ENCODE results near the gene HHATL.

Gene HHATL

DNA sequence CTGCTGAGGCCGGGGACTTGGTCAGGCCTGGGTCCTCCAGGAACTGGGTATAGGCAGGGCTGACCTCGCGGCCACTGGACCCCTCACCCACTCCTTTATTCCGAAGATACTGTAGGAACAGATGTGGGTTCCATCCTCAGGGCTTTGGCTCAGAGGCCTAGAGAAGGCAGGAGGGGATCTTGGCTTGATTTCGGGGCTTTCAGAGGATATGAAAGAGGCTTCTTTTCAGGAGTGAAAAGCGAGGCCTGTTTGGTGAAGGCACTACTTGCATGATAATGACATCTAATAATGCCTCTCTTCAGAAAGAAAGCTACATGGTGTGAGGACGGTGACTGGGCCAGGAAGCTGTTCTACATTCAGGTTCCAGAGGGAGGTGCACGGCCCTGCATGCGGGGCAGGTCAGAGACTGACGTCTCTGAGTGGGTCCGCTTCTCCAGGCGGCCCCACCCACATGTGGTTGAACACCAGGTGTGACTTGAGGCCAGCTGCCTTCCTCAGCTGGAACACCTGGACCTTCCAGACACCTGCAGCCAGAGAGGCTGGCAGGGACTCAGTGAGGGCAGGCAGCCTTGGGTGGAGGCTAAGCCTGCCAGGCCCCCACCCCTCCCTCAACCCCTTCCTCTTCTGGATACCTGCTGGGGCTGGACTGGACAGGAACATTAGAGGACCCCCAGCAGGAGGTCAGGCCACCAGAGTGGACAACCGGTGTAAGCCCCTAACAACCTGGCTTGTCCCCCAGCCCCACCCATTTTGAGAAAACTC, 31.1 kb upstream of the HHATL start:
- H3K9ac ChIP-seq (ENCODE audit: low read depth, low read length) = no peak overlapping the region
- peak overlapping the region; percentile 82; the same call in 1 of the 2 replicates for H3K27ac ChIP-seq (ENCODE audit: low read depth, low read length)

DNA sequence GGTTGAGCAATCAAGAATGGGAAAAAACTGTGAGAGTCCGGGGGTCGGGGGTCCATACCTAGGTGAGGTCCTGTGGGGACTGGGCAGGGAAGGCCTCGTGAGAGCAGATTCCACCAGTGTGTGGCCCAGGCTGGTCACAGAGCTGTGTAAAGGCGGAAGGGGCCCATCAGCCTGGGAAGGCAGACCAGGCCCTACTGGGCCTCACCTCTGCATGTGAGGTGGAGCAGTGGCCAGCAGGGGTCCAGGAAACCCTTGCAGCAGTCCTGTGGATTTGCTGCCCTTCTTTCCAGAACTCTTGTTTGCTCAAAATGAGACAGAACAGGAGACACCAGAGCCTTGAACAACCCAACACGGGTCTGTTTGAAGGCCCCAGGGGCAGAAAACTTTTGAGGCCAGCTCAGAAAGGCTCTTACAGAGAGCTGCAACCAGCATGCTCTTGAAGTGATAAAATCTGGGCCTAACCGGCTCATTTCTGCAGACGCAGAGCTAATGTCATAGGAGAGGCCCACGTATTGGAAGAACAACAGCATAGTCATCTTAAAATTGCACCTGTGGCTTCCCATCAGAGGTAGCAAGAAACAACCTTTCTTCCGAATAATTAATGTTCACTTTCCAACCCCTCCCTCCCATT, 30.3 kb upstream of the HHATL start:
- Histone ChIP-seq H3K4me3 (ENCODE audit: low read length) (no peak overlapping the region), H3K27me3 (ENCODE audit: insufficient read depth, low read length) (0 out of 2 replicates have a peak, but pooled peaks cover 2% of the 10 kb centered on the region), H3K9ac (ENCODE audit: low read depth, low read length) (no peak overlapping the region), H3K27ac (ENCODE audit: low read depth, low read length) (peak overlapping the region; percentile 82; the same call in 1 of the 2 replicates), H3K36me3 (ENCODE audit: insufficient read depth, low read length) (no peaks in the 10 kb centered on the region), H3K4me1 (ENCODE audit: insufficient read depth, low read length) (peaks cover 25% of the 10 kb centered on the region), H3K9me3 (ENCODE audit: insufficient read depth, low read depth, low read length) (no peaks in the 10 kb centered on the region)
- 67% methylated on average over 9 of the region's 9 CpGs for WGBS

More for the DNA sequence above, 31.1 kb upstream of the HHATL start:
- H3K4me1 ChIP-seq (ENCODE audit: insufficient read depth, low read length) = peaks cover 25% of the 10 kb centered on the region
- H3K27me3 ChIP-seq (ENCODE audit: insufficient read depth, low read length) = 0 out of 2 replicates have a peak, but pooled peaks cover 2% of the 10 kb centered on the region
- no peak overlapping the region for H3K4me3 ChIP-seq (ENCODE audit: low read length)
- no peaks in the 10 kb centered on the region for H3K36me3 ChIP-seq (ENCODE audit: insufficient read depth, low read length)
- H3K9me3 ChIP-seq (ENCODE audit: insufficient read depth, low read depth, low read length) = no peaks in the 10 kb centered on the region
- WGBS = 40% methylated on average over 13 of the region's 13 CpGs

DNA sequence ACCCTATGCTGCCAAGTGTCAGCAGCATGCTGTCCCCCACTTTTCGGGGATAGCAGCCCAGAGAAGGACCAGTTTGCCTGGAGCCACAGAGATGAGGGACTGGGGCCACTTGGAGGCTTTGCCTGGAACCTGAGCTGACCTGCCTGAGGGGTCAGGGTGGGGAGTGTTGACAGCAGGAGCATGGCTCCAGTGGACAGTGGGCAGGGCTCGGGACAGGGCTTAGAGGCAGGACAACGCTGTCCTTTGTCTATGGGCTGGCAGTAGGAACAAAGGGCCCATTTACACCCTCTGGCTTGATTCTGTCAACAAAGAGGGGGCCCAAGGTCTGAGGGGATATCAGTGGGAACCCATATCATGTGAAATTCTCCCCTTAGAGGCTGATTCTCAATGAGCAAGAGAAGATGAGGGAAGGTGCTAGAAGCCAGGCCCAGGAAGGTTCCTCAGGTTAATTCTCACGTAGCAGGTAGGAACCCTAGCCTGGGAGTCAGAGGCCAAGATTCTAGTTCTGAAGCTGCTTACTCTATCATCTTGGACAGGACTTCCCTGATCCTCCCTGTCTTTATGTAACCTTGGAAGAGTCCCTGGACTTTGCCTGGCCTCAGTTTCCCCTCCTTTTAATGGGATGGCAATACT, 29.7 kb upstream of the HHATL start:
- no peaks in the 10 kb centered on the region for H3K9me3 ChIP-seq (ENCODE audit: insufficient read depth, low read depth, low read length)
- no peak overlapping the region for H3K9ac ChIP-seq (ENCODE audit: low read depth, low read length)
- no peak overlapping the region for H3K27ac ChIP-seq (ENCODE audit: low read depth, low read length)
- H3K27me3 ChIP-seq (ENCODE audit: insufficient read depth, low read length) = 0 out of 2 replicates have a peak, but pooled peaks cover 2% of the 10 kb centered on the region
- WGBS = 66% methylated on average over 4 of the region's 4 CpGs
- peaks cover 25% of the 10 kb centered on the region for H3K4me1 ChIP-seq (ENCODE audit: insufficient read depth, low read length)
- H3K4me3 ChIP-seq (ENCODE audit: low read length) = no peak overlapping the region
- H3K36me3 ChIP-seq (ENCODE audit: insufficient read depth, low read length) = no peaks in the 10 kb centered on the region

DNA sequence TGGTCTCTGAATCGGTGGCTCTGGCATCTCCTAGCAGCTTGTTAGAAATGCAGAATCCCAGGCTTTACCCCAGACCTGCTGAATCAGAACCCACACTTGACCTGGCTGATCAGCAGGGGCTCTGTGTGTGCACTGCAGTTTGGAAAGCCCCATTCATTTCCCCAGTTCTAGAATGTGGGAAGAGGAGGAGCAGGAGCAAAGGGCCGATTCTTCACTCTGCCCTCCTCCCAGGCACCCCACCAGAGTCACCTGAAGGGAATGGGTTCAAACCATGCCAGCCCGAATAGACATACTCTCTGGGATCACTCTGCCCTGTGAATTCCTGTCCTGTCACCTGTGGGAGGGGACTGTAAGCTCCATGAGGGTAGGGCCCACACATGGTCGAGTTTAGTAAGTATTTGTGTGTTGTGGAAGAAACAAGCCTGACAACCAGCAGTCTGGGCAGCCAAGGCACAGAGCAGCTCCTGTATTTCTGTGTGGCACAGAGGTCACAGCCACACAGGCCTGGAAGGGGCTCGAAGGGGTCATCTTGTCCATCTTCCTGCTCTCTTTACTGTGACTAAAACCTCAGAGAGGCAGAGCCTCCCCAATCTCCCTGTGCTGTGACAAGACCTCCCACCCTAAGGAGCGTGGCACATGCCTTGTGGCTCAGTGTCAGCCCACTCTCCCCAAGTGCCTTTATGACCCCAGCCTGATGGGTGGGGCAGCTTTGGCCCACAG, 29.0 kb upstream of the HHATL start:
- Histone ChIP-seq H3K9me3 (ENCODE audit: insufficient read depth, low read depth, low read length) (no peaks in the 10 kb centered on the region), H3K4me1 (ENCODE audit: insufficient read depth, low read length) (peaks cover 25% of the 10 kb centered on the region), H3K36me3 (ENCODE audit: insufficient read depth, low read length) (no peaks in the 10 kb centered on the region), H3K27ac (ENCODE audit: low read depth, low read length) (no peak overlapping the region), H3K27me3 (ENCODE audit: insufficient read depth, low read length) (0 out of 2 replicates have a peak, but pooled peaks cover 2% of the 10 kb centered on the region), H3K4me3 (ENCODE audit: low read length) (no peak overlapping the region), H3K9ac (ENCODE audit: low read depth, low read length) (no peak overlapping the region)
- 89% methylated on average over 6 of the region's 6 CpGs for WGBS

DNA sequence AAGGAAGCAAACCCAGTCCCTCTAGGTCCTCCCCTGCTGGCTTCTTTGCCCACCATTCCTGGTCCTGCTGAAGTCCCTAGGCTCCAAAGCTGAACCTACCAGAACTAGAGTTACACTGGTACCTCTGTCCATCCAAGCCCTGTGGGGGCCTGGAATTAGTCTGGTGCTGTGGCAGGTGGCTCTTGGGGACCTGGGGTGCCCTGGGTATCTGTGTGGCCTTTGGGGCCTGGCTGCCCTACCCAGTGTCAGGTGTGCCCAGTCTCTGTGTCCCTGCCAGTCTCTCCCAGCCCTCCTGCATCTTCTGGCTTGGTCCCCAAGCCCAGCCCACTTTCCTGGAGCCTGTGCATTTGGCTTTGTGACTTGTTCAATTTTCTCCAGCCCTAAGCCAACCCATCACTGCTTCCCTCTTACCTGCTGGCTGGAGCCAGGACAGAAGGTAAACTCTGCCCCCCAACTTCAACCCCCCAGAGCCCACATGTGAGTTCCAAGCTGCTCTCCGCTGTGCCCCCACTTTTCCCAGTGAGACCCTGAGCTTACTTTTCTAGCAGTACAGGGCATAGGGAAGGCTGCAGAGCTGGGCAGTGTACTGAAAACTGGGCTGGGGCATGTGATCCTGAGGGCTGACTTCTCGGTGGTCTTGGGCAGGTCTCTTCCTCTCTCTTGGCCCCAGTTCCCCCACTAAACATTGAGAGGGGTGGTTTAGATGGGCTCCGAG, 28.3 kb upstream of the HHATL start:
- H3K27me3 ChIP-seq (ENCODE audit: insufficient read depth, low read length) = 0 out of 2 replicates have a peak, but pooled peaks cover 2% of the 10 kb centered on the region
- H3K4me1 ChIP-seq (ENCODE audit: insufficient read depth, low read length) = peaks cover 21% of the 10 kb centered on the region
- H3K36me3 ChIP-seq (ENCODE audit: insufficient read depth, low read length) = no peaks in the 10 kb centered on the region
- 87% methylated on average over 3 of the region's 3 CpGs for WGBS
- no peaks in the 10 kb centered on the region for H3K9me3 ChIP-seq (ENCODE audit: insufficient read depth, low read depth, low read length)
- no peak overlapping the region for H3K4me3 ChIP-seq (ENCODE audit: low read length)
- H3K9ac ChIP-seq (ENCODE audit: low read depth, low read length) = no peak overlapping the region
- H3K27ac ChIP-seq (ENCODE audit: low read depth, low read length) = no peak overlapping the region

DNA sequence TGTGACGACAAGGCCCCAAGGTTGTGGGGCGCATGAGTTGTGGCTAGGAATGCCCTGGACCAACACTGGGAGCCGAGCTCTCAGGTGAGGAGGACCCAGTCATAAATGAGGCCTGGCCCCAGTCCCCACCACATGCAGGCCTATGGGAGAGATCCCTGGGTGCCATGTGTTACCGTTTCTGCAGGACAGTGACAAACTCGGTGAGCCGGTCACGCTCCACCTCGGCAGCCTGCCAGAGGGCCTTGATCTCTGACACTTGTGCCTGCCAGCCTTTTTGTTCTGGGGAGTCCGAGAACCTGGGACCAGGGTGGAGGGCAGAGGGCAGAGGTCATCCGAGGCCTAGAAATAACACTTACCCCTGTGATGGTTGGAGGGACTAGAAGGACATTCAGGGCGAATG, 27.7 kb upstream of the HHATL start:
- WGBS = 85% methylated on average over 11 of the region's 11 CpGs
- H3K27me3 ChIP-seq (ENCODE audit: insufficient read depth, low read length) = 0 out of 2 replicates have a peak, but pooled peaks cover under 1% of the 10 kb centered on the region
- no peaks in the 10 kb centered on the region for H3K9me3 ChIP-seq (ENCODE audit: insufficient read depth, low read depth, low read length)
- H3K27ac ChIP-seq (ENCODE audit: low read depth, low read length) = no peak overlapping the region
- H3K4me1 ChIP-seq (ENCODE audit: insufficient read depth, low read length) = peaks cover 17% of the 10 kb centered on the region
- H3K9ac ChIP-seq (ENCODE audit: low read depth, low read length) = no peak overlapping the region
- H3K36me3 ChIP-seq (ENCODE audit: insufficient read depth, low read length) = no peaks in the 10 kb centered on the region
- H3K4me3 ChIP-seq (ENCODE audit: low read length) = no peak overlapping the region

DNA sequence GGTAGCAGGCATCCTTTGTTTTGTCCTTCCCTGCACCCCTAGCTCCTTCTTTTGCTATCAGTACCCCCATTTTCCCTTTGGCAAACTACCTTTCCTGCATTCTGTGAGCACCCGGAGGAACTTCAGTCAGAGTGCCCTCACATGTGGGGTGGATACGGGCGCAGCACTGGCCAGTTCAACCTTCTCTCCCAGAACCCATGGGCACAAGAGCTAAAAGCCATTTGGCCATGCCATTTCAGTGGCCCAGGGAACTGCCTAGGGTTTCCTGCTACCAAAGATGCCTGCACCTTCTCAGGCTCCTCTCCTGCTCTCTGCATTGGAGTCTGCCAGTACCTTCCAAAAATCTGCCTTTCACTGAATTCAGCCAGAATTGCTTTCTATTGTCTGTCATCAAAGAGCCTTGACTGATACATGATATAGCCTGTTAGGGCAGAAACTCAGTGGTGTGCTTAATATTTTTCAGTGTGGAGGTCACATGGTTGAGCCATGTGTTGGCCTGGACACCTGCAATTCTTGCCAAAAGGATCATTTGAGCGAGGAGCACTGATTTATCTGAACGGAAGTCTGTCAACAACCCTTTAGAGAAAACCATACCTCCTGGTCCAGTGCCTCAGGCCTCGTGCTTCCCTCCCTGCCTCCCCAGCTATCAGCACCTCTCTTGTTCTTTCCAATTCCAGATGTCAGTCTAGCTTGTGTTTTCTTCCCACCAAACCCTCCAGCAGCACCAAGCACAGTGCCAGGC, 27.0 kb upstream of the HHATL start:
- no peaks in the 10 kb centered on the region for H3K27me3 ChIP-seq (ENCODE audit: insufficient read depth, low read length)
- WGBS = 91% methylated on average over 6 of the region's 6 CpGs
- H3K4me1 ChIP-seq (ENCODE audit: insufficient read depth, low read length) = peaks cover 17% of the 10 kb centered on the region
- H3K36me3 ChIP-seq (ENCODE audit: insufficient read depth, low read length) = no peaks in the 10 kb centered on the region
- H3K9me3 ChIP-seq (ENCODE audit: insufficient read depth, low read depth, low read length) = no peaks in the 10 kb centered on the region
- H3K9ac ChIP-seq (ENCODE audit: low read depth, low read length) = no peak overlapping the region
- no peak overlapping the region for H3K4me3 ChIP-seq (ENCODE audit: low read length)
- H3K27ac ChIP-seq (ENCODE audit: low read depth, low read length) = no peak overlapping the region

DNA sequence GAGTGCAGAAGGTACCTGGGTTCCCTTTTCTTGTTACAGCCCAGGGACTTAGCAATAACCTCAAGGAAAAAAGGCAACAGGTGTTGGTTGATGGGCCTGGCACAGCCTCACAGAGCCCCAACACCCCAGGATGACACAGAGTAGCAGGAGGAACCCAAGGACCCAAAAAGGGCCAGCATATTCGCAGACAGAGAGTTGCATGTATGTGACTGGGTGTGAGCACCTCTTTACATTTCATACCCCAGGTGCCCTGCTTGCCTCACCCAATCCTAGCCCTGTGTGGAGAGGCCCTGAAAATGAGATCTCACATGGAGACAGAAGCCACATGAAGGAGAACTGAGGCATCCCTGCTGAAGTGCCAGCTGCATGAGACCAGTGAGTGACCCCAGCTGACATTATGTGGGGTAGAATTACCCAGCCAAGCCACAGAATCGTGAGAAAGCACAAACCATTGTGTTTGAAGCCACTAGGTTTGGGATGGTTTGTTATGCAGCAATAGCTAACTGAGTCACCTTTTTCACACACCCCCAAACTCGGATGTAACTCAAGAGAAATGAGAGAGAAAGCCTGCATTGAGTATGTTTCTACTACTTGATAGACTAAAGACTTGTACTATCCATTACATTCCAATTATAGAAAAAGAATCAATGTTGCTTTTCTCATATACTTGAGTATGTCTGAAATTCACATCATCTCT, 26.2 kb upstream of the HHATL start:
- Histone ChIP-seq H3K4me3 (ENCODE audit: low read length) (no peak overlapping the region), H3K27ac (ENCODE audit: low read depth, low read length) (no peak overlapping the region), H3K36me3 (ENCODE audit: insufficient read depth, low read length) (no peaks in the 10 kb centered on the region), H3K27me3 (ENCODE audit: insufficient read depth, low read length) (no peaks in the 10 kb centered on the region), H3K9me3 (ENCODE audit: insufficient read depth, low read depth, low read length) (no peaks in the 10 kb centered on the region), H3K4me1 (ENCODE audit: insufficient read depth, low read length) (peaks cover 13% of the 10 kb centered on the region), H3K9ac (ENCODE audit: low read depth, low read length) (no peak overlapping the region)
- 83% methylated on average over 2 of the region's 3 CpGs for WGBS

DNA sequence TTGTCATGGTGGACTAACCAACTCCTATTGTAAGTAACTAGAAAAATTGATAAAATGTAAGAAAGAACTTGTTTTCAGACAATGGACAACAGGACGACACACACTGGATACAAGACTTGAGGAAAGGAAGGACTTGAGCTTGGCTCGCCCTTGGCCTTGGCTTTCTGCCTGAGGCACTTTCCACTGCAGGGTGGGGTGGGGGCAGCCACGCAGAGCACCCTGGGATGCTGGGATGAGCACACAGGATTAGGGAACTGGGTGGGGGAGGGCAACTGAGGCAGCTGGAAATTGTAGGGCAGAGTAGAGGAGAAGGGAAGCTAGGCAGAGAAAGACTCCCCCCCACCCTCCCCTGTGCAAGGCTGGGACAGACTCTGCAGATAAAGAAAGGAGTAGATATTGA, 25.5 kb upstream of the HHATL start:
- 58% methylated on average over 3 of the region's 3 CpGs for WGBS

More for the DNA sequence above, 25.5 kb upstream of the HHATL start:
- Histone ChIP-seq H3K9me3 (ENCODE audit: insufficient read depth, low read depth, low read length) (no peaks in the 10 kb centered on the region), H3K4me3 (ENCODE audit: low read length) (no peak overlapping the region), H3K27me3 (ENCODE audit: insufficient read depth, low read length) (no peaks in the 10 kb centered on the region), H3K27ac (ENCODE audit: low read depth, low read length) (no peak overlapping the region), H3K36me3 (ENCODE audit: insufficient read depth, low read length) (no peaks in the 10 kb centered on the region), H3K4me1 (ENCODE audit: insufficient read depth, low read length) (peaks cover 5% of the 10 kb centered on the region; the same call in 1 of the 2 replicates), H3K9ac (ENCODE audit: low read depth, low read length) (no peak overlapping the region)

Measured in HUES64 (cell line).